Germinal center (tissue), 1 donor: Measurements from ENCODE around the gene ACVR2B.
A peak's percentile ranks its signal among the peaks of the same experiment; 100 is the strongest.

ENCODE experiments used
- DNase-seq: peaks from one replicate; pipeline ENCODE4 v3.0.0; 2012; ENCODE audit warnings: mixed read lengths, low spot score

ACVR2B gene

DNA sequence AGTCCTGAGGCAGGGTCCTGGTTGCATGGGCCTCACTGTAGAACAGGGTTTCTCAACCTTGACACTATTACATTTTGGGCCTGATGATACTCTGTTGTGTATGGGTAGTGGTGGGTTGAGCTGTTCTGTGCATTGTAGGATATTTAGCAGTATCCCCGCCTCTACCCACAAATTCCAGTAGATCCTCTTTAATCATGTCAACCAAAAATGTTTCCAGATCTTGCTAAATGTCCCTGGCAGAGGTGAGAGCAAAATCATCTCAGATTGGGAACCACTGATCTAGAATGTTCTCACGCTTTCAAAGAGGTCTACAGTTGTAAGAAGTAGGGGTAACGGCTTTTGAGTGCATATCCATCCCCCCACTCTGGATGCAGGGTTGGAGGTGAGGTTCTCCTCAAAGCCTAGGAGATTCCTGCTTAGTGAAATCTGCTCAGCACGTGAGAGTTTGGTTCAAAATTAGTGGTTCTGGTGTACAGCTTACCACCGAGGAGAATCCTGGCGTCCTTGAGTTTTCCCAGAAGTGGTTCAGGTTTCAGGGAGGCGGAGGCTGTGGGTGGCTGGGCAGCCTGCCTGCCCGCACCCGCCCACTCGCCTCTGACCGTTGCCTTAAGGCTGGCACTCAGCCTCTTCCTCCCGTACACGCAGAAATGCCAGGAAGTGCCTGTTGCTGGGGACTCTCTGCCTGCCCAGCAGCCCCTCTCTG lies 5.3 kb downstream of the ACVR2B start:
- no peak for DNase-seq

DNA sequence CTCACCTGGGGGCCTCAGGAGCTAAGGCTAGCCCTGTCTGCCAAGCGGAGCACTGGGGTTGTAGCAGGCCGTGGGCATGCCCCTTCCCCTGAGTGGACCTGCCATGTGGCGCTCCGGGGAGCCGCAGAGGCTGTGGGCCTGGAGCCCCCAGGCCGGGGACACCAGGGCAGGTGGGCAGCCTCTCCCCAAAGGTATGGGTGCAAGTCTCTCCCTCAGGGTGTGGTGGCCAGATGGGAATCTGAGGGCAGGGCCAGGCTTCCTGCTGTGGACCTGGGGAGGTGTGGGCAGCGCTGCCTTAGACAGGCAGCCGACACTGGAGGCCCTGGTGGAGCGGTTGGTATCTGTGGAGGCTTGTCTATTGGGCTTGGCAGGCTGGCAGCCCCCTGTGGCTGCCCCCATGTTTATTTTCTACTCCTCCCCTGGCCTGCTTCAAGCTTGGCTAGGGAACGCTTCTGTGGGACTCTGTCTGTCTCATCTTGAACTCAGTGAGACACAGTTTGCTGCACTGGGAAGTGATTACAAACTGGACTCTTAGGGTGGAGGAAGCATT lies 5.9 kb downstream of the ACVR2B start:
- no peak for DNase-seq

- DNase-seq: no peak
These were observed 6.9 kb downstream of the ACVR2B start for GRCh38 chr3:38460377-38461270.

GRCh38 chr3:38465588-38466154 lies 12.0 kb downstream of the ACVR2B start:
- no peak for DNase-seq

DNA sequence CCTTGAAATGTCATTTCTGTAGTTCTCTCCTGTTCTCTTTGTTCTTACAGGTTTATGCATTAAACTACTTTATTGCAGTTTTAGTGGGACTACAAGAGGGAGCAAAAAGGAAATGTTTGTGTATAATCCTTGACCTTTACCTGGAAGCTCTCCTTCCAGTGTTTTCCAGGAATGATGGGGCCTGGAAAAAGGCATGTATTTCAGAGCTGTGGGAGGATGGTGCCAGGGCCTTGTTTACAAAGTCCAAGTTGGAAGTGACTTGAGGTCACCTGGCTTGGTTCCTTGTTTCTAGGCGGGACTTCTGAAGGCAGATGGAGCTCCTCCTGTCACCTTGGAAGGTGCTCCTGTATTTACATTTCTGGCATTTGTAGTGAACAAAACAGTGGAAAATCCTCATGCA lies 15.1 kb downstream of the ACVR2B start:
- no peak for DNase-seq

GRCh38 chr3:38469852-38470251 lies 16.2 kb downstream of the ACVR2B start:
- DNase-seq: no peak

GRCh38 chr3:38471260-38471857 lies 17.7 kb downstream of the ACVR2B start:
- DNase-seq: no peak

GRCh38 chr3:38472342-38472741 lies 18.7 kb downstream of the ACVR2B start:
- DNase-seq: no peak

DNA sequence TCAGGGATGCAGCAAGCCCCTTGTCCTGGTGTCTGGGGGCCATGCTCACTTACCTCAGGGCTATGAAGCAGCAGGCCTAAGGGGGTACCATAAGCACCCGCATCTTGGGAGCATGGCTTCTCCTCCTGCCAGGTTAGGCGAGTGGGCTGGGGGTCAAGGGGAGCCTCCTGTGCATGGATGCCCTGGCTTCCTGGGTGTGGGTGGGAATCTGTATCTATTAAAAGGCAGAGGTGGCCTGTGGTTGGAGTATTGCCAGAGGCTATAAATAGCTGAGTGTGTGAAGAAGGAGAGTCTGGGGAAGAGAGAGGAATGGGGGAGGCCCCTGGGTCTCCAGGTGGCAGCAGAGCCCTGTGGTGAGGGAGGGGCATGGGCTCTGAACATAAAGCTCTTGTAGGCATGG lies 19.5 kb downstream of the ACVR2B start:
- DNase-seq: no peak

DNA sequence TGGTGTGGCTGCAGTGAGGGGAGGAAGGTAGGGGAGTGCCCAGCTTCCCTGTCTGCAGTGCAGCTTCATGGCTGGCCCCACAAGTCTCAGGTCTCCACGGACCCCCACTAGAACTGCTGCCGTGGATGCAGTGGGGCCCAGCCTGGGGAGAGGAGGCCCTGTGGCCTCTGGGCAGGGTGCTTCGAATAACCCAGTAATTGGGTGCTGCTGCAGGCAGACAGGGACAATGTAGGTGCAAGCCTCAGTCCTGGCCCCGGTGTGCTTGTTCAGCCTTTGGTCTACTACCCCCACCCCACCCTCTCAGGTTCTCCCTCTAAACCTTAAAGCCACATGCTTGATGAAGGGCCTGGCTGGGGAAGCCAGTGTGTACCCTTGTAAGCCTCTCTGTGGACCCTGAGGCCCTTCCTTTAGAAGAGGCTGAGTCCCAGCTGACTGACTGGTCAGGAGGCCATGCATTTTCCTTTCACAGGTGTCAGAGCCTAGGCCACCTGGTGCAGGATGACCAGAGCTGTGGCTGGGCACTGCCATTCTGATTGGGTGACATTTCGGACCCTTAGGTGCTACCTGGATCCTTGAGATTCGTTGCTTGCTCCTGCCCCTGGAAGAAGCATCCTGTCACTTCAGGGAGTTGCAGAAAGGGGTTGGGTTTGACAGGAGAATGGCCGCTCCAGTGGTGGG lies 21.4 kb downstream of the ACVR2B start:
- no peak for DNase-seq

DNA sequence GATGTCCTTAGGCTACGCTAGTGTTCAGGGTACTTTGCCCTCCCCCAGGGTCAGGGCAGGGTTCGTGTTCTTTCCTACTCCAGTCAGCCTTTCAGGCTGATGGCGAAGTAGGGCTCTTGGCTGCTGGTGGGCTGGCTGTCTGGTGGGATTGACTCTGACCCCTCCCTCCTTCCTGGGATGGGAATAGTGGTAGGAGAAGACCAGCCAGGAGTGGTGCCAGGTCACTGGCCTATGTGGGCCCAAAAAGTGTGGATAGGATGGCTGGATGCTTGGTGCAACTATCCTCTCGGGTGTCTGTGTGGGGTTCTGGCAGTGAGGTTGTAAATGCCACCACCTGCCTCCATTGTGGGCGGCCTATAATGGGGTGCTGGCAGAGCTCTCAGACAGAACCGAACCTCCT lies 22.0 kb downstream of the ACVR2B start:
- no peak for DNase-seq

GRCh38 chr3:38476157-38476756 lies 22.6 kb downstream of the ACVR2B start:
- no peak for DNase-seq

GRCh38 chr3:38477057-38477820 lies 23.5 kb downstream of the ACVR2B start:
- no peak for DNase-seq

DNA sequence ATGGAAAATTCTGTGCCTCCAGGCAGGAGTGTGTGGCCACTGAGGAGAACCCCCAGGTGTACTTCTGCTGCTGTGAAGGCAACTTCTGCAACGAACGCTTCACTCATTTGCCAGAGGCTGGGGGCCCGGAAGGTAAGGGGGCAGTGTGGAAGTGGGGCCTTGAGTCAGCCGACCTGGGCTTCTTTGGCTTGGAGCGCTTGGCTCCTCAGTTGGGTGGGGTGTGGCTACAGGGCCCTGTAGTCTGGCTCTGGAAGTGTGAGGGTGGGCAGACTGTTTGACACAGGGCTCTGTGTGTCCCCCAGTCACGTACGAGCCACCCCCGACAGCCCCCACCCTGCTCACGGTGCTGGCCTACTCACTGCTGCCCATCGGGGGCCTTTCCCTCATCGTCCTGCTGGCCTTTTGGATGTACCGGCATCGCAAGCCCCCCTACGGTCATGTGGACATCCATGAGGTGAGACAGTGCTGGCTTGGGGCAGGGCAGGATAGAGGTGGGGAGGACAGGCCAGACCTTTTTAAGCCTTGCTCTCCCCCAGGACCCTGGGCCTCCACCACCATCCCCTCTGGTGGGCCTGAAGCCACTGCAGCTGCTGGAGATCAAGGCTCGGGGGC lies 24.3 kb downstream of the ACVR2B start:
- no peak for DNase-seq

DNA sequence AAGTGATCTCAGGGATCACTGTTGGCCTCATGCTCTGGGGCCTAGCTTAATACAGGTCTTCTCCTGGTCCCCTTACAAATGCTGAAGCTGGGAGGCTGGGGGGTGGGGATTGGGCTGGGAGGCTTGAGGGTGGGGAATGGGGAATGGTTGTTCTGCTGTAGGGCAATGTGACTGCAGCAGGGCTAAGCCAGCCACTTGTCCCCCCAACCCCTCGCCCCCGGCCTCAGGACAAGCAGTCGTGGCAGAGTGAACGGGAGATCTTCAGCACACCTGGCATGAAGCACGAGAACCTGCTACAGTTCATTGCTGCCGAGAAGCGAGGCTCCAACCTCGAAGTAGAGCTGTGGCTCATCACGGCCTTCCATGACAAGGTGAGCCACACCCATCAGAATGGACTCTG lies 25.2 kb downstream of the ACVR2B start:
- no peak for DNase-seq

DNA sequence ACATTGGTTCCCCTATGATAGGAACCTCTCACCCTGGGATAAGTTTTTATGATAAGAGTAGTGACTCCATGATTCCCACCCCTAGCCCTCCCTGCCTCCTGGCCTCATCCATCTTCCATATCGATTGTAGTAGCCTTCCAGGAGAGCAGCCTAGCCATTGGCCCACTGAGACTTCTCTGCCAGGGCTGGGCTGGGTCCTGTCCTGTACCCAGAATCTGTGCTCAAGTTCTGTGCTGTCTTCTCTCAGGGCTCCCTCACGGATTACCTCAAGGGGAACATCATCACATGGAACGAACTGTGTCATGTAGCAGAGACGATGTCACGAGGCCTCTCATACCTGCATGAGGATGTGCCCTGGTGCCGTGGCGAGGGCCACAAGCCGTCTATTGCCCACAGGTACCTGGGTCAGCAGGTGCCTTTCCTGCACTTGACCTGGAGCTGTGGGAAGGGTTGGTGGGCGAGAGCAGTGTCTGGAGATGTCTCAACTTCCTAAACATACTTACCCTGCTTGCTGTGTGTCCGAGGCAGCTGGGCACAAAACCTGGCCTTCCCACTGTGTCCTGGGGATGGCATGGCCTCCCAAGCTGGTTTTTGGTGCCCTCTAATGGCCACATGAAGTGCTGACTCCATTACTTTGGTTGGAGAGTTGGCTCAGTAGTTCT lies 25.9 kb downstream of the ACVR2B start:
- peak; percentile 54 for DNase-seq

GRCh38 chr3:38480093-38480445 lies 26.4 kb downstream of the ACVR2B start:
- DNase-seq: no peak

- DNase-seq: no peak
These were observed 27.2 kb downstream of the ACVR2B start for GRCh38 chr3:38480930-38481329.

- DNase-seq: no peak
These were observed 29.3 kb downstream of the ACVR2B start for GRCh38 chr3:38482951-38483350.

DNA sequence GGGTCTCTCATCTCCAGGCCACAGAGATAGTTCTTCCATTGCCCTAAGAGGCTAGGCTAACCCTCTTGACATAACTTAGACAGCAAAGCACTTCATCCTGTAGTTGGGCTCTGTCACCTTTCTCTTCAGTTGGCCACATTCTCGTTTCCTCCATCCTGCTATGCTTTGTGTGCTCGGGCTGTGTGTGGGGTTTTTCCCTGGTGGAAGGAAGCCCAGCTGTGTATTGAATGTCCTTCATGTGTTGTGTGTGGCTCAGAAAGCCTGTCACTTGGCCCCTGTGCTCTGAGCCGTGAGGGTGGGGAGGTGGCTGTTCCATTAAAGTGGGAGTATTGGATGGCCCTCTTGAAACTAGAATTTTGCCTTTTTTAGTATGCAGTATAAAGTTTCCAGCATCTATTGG lies 33.6 kb downstream of the ACVR2B start:
- no peak for DNase-seq
